GM23248 (cell line): ENCODE results near the gene TMEM238L. TPM values are rescaled to one million over a fixed set of nuclear protein-coding genes. Genes with fewer than 3 reads are reported as not detected.

ENCODE experiments used
- DNase-seq: peaks from one replicate; pipeline ENCODE4 v3.0.0-alpha.2; 2015
- H2AFZ ChIP-seq: fragments of 200-600 bp; sonication (generic); 2 replicates; pipeline ENCODE4 v1.6.1; 2016; ENCODE audit warnings: antibody characterized with exemption
- H3F3A ChIP-seq: fragments of 200-600 bp; sonication (generic); 2 replicates; pipeline ENCODE4 v1.6.1; 2016; ENCODE audit warnings: mild to moderate bottlenecking, antibody characterized with exemption, mixed run types; ENCODE audit not compliant: insufficient read depth
- H3K27ac ChIP-seq: fragments of 200-600 bp; sonication (generic); 2 replicates; pipeline ENCODE4 v1.5.1; 2016; ENCODE audit warnings: mild to moderate bottlenecking
- H3K27me3 ChIP-seq: fragments of 200-600 bp; sonication (generic); replicated peaks from 2 replicates; pipeline ENCODE4 v1.6.1; 2016; ENCODE audit warnings: mild to moderate bottlenecking; ENCODE audit not compliant: insufficient read depth
- H3K36me3 ChIP-seq: fragments of 200-600 bp; sonication (generic); 2 replicates; pipeline ENCODE4 v1.6.1; 2016; ENCODE audit warnings: low read depth, mild to moderate bottlenecking
- H3K4me1 ChIP-seq: fragments of 200-600 bp; sonication (generic); 2 replicates; pipeline ENCODE4 v1.6.1; 2016; ENCODE audit warnings: mild to moderate bottlenecking; ENCODE audit not compliant: insufficient read depth
- H3K4me2 ChIP-seq: fragments of 200-600 bp; sonication (generic); one replicate; pipeline ENCODE4 v1.6.1; 2016; ENCODE audit warnings: mild to moderate bottlenecking; ENCODE audit not compliant: unreplicated experiment
- H3K4me3 ChIP-seq: fragments of 200-600 bp; sonication (generic); 2 replicates; pipeline ENCODE4 v1.5.1; 2016; ENCODE audit warnings: mild to moderate bottlenecking
- H3K79me2 ChIP-seq: fragments of 200-600 bp; sonication (generic); 2 replicates; pipeline ENCODE4 v1.6.1; 2016; ENCODE audit warnings: mild to moderate bottlenecking; ENCODE audit not compliant: insufficient read depth
- H3K9ac ChIP-seq: fragments of 200-600 bp; sonication (generic); 2 replicates; pipeline ENCODE4 v1.6.1; 2016; ENCODE audit warnings: mild to moderate bottlenecking
- H3K9me2 ChIP-seq: fragments of 200-600 bp; sonication (generic); 2 replicates; pipeline ENCODE4 v1.6.1; 2016; ENCODE audit warnings: mixed run types, mild to moderate bottlenecking, moderate library complexity; ENCODE audit not compliant: insufficient read depth
- H3K9me3 ChIP-seq: fragments of 200-600 bp; sonication (generic); one replicate; pipeline ENCODE4 v1.6.1; 2017; ENCODE audit warnings: low read depth
- H4K20me1 ChIP-seq: fragments of 200-600 bp; sonication (generic); 2 replicates; pipeline ENCODE4 v1.6.0; 2016; ENCODE audit not compliant: insufficient read depth
- EZH2 ChIP-seq: fragments of 200-600 bp; sonication (generic); IDR thresholded peaks from 2 replicates; pipeline ENCODE4 v1.6.1; 2018; ENCODE audit warnings: antibody characterized with exemption, mild to moderate bottlenecking; ENCODE audit not compliant: insufficient read depth, poor library complexity, severe bottlenecking
- EZH2phosphoT487 ChIP-seq: fragments of 200-600 bp; sonication (generic); IDR thresholded peaks from 2 replicates; pipeline ENCODE4 v1.6.1; 2018; ENCODE audit warnings: antibody characterized with exemption, moderate library complexity, mild to moderate bottlenecking, low read depth; ENCODE audit not compliant: insufficient read depth
- WGBS, 2 experiments: methylation state at CpG; one replicate each; pipeline ENCODE4 v1.1.6; 2015 to 2017; ENCODE audit warnings: low lambda C conversion rate in 2 of 2, low coverage in 1 of 2; ENCODE audit errors: missing lambda C conversion rate in 2 of 2; 5-methylcytosine and 5-hydroxymethylcytosine counted together
- in situ Hi-C: fragments of 300-500 bp; cut with MboI; formaldehyde crosslinking; loops from 2 replicates; pipeline ENCODE4 v1.15.0; 2020
- polyA plus RNA-seq: library from polyadenylated mRNA; unstranded; fragments of >200 nt; fragmentation: Nextera tagmentation; extraction: Ambion mirVana; gene quantifications from 2 replicates; pipeline ENCODE4 v1.2.1, GENCODE V29; 2016
- total RNA-seq: library from RNA; depleted of rRNA; stranded (reverse); fragments of >200 nt; shearing (Covaris generic); gene quantifications from 2 replicates; pipeline ENCODE4 v1.2.3, GENCODE V29; 2014

The TMEM238L gene
- total and polyA plus RNA-seq, 2 experiments from 2014 or later = not detected

DNA sequence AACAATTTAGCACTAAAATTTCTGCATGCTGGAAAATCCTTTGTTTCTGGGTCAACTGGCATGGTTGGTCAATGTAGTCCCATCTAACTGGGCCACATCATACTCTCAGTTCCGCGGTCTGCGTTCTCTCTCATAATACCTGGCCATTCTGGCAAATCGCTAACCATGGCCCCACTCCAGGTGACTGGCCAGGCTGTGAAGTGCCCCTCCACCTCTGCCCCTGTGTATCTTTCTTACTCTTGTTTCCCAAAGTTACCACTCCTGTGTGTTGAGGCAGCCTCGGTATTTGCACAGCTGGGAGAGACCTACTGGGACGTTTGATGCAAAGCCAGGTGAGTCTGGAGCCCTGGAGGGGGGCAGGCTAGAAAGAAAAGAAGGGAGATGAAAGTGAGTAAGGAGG lies 2.0 kb upstream of the TMEM238L start:
- Histone ChIP-seq H4K20me1 (no peaks in the 10 kb centered on the region), H2AFZ (no peak overlapping the region), H3F3A (no peaks in the 10 kb centered on the region), H3K79me2 (no peaks in the 10 kb centered on the region), H3K4me1 (no peaks in the 10 kb centered on the region), H3K36me3 (no peaks in the 10 kb centered on the region), H3K9me3 (no peaks in the 10 kb centered on the region), H3K27me3 (no peaks in the 10 kb centered on the region; the same call in 1 of the 2 replicates), H3K4me3 (no peak overlapping the region), H3K4me2 (no peak overlapping the region), H3K27ac (no peak overlapping the region), H3K9ac (no peak overlapping the region), H3K9me2 (no peaks in the 10 kb centered on the region)
- in situ Hi-C loops = no loop called here
- no peak for TF ChIP-seq EZH2phosphoT487
- no peak for TF ChIP-seq EZH2
- WGBS, 2 experiments = 67 to 72% methylated on average over 6 of the region's 6 CpGs
- no peak for DNase-seq

DNA sequence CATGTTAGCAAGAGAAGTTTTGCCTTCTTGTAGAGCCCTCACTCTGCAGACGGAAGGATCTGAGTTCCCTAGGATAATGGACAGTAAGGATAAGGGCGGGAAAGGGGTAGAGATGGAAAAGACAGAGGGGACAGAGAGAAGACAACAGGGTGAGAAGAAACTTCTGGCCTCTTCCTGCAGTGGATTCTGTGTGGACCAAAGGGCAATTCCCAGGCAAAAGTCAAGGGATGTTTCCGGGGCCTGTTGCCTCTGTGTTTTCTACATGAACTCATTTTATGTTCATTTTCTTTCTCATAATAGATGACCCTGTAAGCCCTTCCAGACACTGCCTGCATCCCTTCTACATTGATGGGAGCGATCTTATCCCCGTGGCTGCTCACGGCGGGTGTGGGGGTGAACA lies 647 bp upstream of the TMEM238L start:
- no peak for DNase-seq
- Histone ChIP-seq H3F3A (no peaks in the 10 kb centered on the region), H2AFZ (no peak overlapping the region), H4K20me1 (no peaks in the 10 kb centered on the region), H3K4me3 (no peak overlapping the region), H3K9me2 (no peaks in the 10 kb centered on the region), H3K27me3 (no peaks in the 10 kb centered on the region; the same call in 1 of the 2 replicates), H3K4me2 (no peak overlapping the region), H3K27ac (no peak overlapping the region), H3K9ac (no peak overlapping the region), H3K4me1 (no peaks in the 10 kb centered on the region), H3K9me3 (no peaks in the 10 kb centered on the region), H3K36me3 (no peaks in the 10 kb centered on the region), H3K79me2 (no peaks in the 10 kb centered on the region)
- 64 to 65% methylated on average over 7 of the region's 7 CpGs for WGBS, 2 experiments
- no peak for TF ChIP-seq EZH2phosphoT487
- no peak for TF ChIP-seq EZH2
- in situ Hi-C loops = no loop called here

DNA sequence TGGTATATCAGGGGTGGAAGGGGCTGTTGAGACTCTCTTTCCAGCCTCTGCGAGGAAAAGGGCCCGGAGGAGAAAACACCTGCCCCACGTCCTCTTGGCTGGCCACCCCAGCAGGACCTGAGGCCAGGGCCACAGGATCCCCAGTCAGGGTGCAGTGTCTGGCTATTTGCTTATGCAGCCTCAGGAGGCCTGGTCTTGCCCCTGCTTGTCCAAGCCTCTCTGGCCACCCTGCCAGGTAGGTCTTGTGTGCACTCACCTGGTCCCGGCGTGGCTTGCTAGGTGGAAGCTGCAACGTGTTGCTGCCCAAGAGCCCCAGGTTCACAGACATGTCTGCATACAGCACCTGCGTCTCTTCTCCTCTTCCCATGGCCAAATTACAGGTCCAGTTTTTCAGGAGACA lies 549 bp downstream of the TMEM238L start:
- Histone ChIP-seq H3K27me3 (no peaks in the 10 kb centered on the region; the same call in 1 of the 2 replicates), H3K9me3 (no peaks in the 10 kb centered on the region), H3K79me2 (no peaks in the 10 kb centered on the region), H3F3A (no peaks in the 10 kb centered on the region), H3K4me3 (no peak overlapping the region), H2AFZ (no peak overlapping the region), H3K27ac (no peak overlapping the region), H3K4me2 (no peak overlapping the region), H3K4me1 (no peaks in the 10 kb centered on the region), H3K36me3 (no peaks in the 10 kb centered on the region), H4K20me1 (no peaks in the 10 kb centered on the region), H3K9ac (no peak overlapping the region), H3K9me2 (no peaks in the 10 kb centered on the region)
- TF ChIP-seq EZH2phosphoT487 (no peak), EZH2 (no peak)
- no peak for DNase-seq
- WGBS, 2 experiments = 69 to 73% methylated on average over 7 of the region's 7 CpGs
- in situ Hi-C loops = no loop called here

DNA sequence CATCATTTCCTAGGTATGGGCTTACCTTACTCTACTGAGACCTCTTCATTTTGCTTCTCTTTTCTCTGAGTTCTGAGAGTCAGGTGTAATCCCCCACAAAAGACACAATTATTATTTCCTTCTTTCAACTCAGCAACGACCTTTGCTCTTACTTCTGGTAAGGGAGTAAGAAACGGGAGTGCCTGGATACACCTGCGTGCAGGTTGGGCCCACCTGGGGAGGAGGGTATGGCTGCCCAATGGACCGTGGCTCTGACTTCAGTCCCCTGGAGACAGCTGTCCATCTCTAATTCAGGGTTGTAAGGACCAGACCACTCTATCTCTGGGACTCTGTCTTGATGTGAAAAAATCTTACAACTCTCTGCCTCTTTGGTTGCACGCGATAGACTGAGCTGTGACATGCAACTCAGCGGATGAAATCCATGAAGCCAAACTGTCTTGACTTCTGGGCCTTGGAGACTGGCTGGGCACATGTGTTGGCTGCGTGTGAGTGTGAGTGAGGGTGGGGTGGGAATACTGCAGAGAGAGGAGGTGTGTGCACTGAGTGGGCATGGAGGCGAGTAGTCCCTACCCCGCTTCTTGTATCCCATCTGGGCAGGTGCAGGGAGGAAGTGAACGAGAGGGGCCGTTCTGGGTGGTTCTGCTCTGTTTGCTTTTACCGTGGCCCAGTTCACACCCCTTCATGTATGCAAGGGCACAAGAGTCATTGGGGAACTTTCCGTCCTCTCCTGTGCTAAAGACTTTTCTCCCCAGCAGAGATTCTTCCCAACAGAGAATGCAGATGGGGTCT lies 1.2 kb downstream of the TMEM238L start:
- TF ChIP-seq EZH2phosphoT487 = no peak
- no peak for TF ChIP-seq EZH2
- H3K9ac ChIP-seq = no peak overlapping the region
- in situ Hi-C loops = no loop called here

More for the DNA sequence above, 1.2 kb downstream of the TMEM238L start:
- Histone ChIP-seq H3K9me2 (no peaks in the 10 kb centered on the region), H3K36me3 (no peaks in the 10 kb centered on the region), H3K4me3 (no peak overlapping the region), H3K4me1 (no peaks in the 10 kb centered on the region), H3K79me2 (no peaks in the 10 kb centered on the region), H3K27ac (no peak overlapping the region), H3K27me3 (no peaks in the 10 kb centered on the region; the same call in 1 of the 2 replicates), H2AFZ (no peak overlapping the region), H3F3A (no peaks in the 10 kb centered on the region), H4K20me1 (no peaks in the 10 kb centered on the region), H3K4me2 (no peak overlapping the region), H3K9me3 (no peaks in the 10 kb centered on the region)
- WGBS, 2 experiments = 54 to 56% methylated on average over 14 of the region's 14 CpGs
- DNase-seq = no peak
